Tibial artery (tissue), 4 donors: Measurements from ENCODE around the gene GSDME.

Experiments used
- DNase-seq, 2 donors: peaks; one replicate each; pipeline ENCODE4 v3.0.0-alpha.2; 2019
- H3K27ac ChIP-seq, 2 donors: fragments of 200-600 bp; sonication (generic) in 1 of 2; 1 replicate in 1 of 2; 2 replicates in 1 of 2; pipeline ENCODE4 v1.5.1; 2018 to 2019; ENCODE audit warnings: mild to moderate bottlenecking in 1 of 2
- H3K27me3 ChIP-seq, 2 donors: fragments of 200-600 bp; sonication (generic) in 1 of 2; one replicate each; pipeline versions ENCODE4 v1.5.1 to v1.6.0; 2016 to 2019
- H3K36me3 ChIP-seq, 3 donors: fragments of 200-600 bp; sonication (generic) in 2 of 3; one replicate each; pipeline ENCODE4 v1.5.1; 2016 to 2019; ENCODE audit warnings: mild to moderate bottlenecking in 2 of 3
- H3K4me1 ChIP-seq, 4 donors: fragments of 200-600 bp; sonication (generic) in 2 of 4; 1 replicate in 3 of 4; 2 replicates in 1 of 4; pipeline ENCODE4 v1.5.1; 2016 to 2019
- H3K4me3 ChIP-seq, 2 donors: fragments of 200-600 bp; sonication (generic) in 1 of 2; 1 replicate in 1 of 2; 2 replicates in 1 of 2; pipeline ENCODE4 v1.5.1; 2018 to 2019; ENCODE audit warnings: mild to moderate bottlenecking in 2 of 2
- H3K9me3 ChIP-seq, 3 donors: fragments of 200-600 bp; sonication (generic) in 1 of 3; one replicate each; pipeline ENCODE4 v1.5.1; 2016 to 2019
- CTCF ChIP-seq, 2 experiments: fragments of 200-600 bp in 1 of 2; fragments of 450-650 bp in 1 of 2; IDR thresholded peaks; one replicate each; pipeline ENCODE4 v1.5.1; 2017 to 2019; ENCODE audit warnings: antibody characterized with exemption in 2 of 2, mild to moderate bottlenecking in 1 of 2, moderate library complexity in 1 of 2
- intact Hi-C: fragments of 100-400 bp; cut with DNase I; formaldehyde crosslinking; loops from one replicate; pipeline ENCODE4 v1.15.0; 2023; ENCODE audit warnings: low total_unique reads

The GSDME gene

GRCh38 chr7:24762771-24763170 is 5.5 kb upstream of the GSDME start:
- Histone ChIP-seq H3K27ac (no peak overlapping the region), H3K9me3 (no peaks in the 10 kb centered on the region), H3K4me1 (peaks cover 0 to 11% (median 6%) of the 10 kb centered on the region in 4 donors), H3K27me3 (no peaks in the 10 kb centered on the region), H3K4me3 (peak overlapping the region in 1 of 2 donors; percentile 2), H3K36me3 (no peaks in the 10 kb centered on the region)
- no peak for DNase-seq
- intact Hi-C loops: no loop called here
- no peak for TF ChIP-seq CTCF (IDR thresholded peaks at IDR 0.05)

GRCh38 chr7:24760968-24761367 is 3.7 kb upstream of the GSDME start:
- Histone ChIP-seq H3K4me3 (no peak overlapping the region), H3K27ac (no peak overlapping the region), H3K27me3 (no peaks in the 10 kb centered on the region), H3K4me1 (peaks cover 0 to 11% (median 9%) of the 10 kb centered on the region in 4 donors), H3K9me3 (no peaks in the 10 kb centered on the region), H3K36me3 (no peaks in the 10 kb centered on the region)
- intact Hi-C loops: no loop called here
- DNase-seq: no peak
- TF ChIP-seq CTCF (IDR thresholded peaks at IDR 0.05): no peak

GRCh38 chr7:24756545-24757352 is 515 bp downstream of the GSDME start:
- no peaks in the 10 kb centered on the region for H3K36me3 ChIP-seq
- H3K4me1 ChIP-seq: peaks cover 0 to 11% (median 8%) of the 10 kb centered on the region in 4 donors
- DNase-seq: peak; percentile 48 to 79
- no peaks in the 10 kb centered on the region for H3K9me3 ChIP-seq
- H3K27ac ChIP-seq: peak overlapping the region; percentile 83 to 86
- H3K4me3 ChIP-seq: peak overlapping the region; percentile 74 to 80
- no peak for TF ChIP-seq CTCF (IDR thresholded peaks at IDR 0.05)
- intact Hi-C loops: no loop called here
- no peaks in the 10 kb centered on the region for H3K27me3 ChIP-seq

- no peak for TF ChIP-seq CTCF (IDR thresholded peaks at IDR 0.05)
- H3K4me3 ChIP-seq: peak overlapping the region in 1 of 2 donors; percentile 80
- no peaks in the 10 kb centered on the region for H3K9me3 ChIP-seq
- intact Hi-C loops: no loop called here
- no peaks in the 10 kb centered on the region for H3K27me3 ChIP-seq
- peak overlapping the region in 1 of 2 donors; percentile 86 for H3K27ac ChIP-seq
- no peak for DNase-seq
- peaks cover 0 to 11% (median 8%) of the 10 kb centered on the region in 4 donors for H3K4me1 ChIP-seq
- no peaks in the 10 kb centered on the region for H3K36me3 ChIP-seq
Measured at GRCh38 chr7:24755541-24756407, 1.5 kb downstream of the GSDME start.

- no peak for TF ChIP-seq CTCF (IDR thresholded peaks at IDR 0.05)
- intact Hi-C loops: no loop called here
- DNase-seq: no peak
- Histone ChIP-seq H3K27ac (no peak overlapping the region), H3K4me3 (no peak overlapping the region), H3K9me3 (no peaks in the 10 kb centered on the region), H3K27me3 (no peaks in the 10 kb centered on the region), H3K36me3 (no peaks in the 10 kb centered on the region), H3K4me1 (peaks cover 0 to 11% (median 8%) of the 10 kb centered on the region in 4 donors)
Measured at GRCh38 chr7:24754906-24755506, 2.3 kb downstream of the GSDME start.
